WTC11 (cell line): ENCODE results near the gene KCNMA1. TPM values are rescaled to one million over a fixed set of nuclear protein-coding genes. Genes with fewer than 3 reads are reported as not detected.
A peak's percentile ranks its signal among the peaks of the same experiment; 100 is the strongest.

Experiments used
- ATAC-seq: fragments of 200-7000 bp; cut with Tn5 transposase; 2 replicates; pipeline ENCODE4 v1.10.0; 2021; ENCODE audit warnings: mild to moderate bottlenecking, moderate library complexity
- CTCF ChIA-PET: fragments of 300-600 bp; sonication (Branson Sonifier 250); formaldehyde crosslinking; loops from one replicate; lab custom pipeline; 2021; ENCODE audit warnings: antibody characterized with exemption; lab: Charles Lee
- POLR2A ChIA-PET: fragments of 350-600 bp; sonication (Branson Sonifier 250); formaldehyde crosslinking; loops from one replicate; lab custom pipeline; 2021; ENCODE audit warnings: antibody characterized with exemption; lab: Charles Lee
- DNase-seq: peaks from one replicate; pipeline ENCODE4 v3.0.0; 2021; ENCODE audit warnings: low spot score
- H3K27ac Mint-ChIP-seq: 2 replicates; pipeline ENCODE4 v1.8.0; 2021; ENCODE audit warnings: mixed read lengths
- H3K27me3 Mint-ChIP-seq: 2 replicates; pipeline ENCODE4 v1.8.0; 2021; ENCODE audit warnings: low read depth, mild to moderate bottlenecking, moderate library complexity, mixed read lengths
- H3K36me3 Mint-ChIP-seq: 2 replicates; pipeline ENCODE4 v1.8.0; 2021; ENCODE audit warnings: mixed read lengths
- H3K4me1 Mint-ChIP-seq: 2 replicates; pipeline ENCODE4 v1.8.0; 2022; ENCODE audit warnings: mixed read lengths
- H3K4me3 Mint-ChIP-seq: 2 replicates; pipeline ENCODE4 v1.8.0; 2021; ENCODE audit warnings: mild to moderate bottlenecking, moderate library complexity, mixed read lengths
- H3K9me3 Mint-ChIP-seq: 2 replicates; pipeline ENCODE4 v1.8.0; 2021; ENCODE audit warnings: mixed read lengths
- CBFB ChIP-seq: sonication (generic); formaldehyde crosslinking; IDR thresholded peaks from 2 replicates; pipeline ENCODE4 v1.8.1; 2022; ENCODE audit warnings: mild to moderate bottlenecking, low read depth, missing genetic modification reagents
- GTF2I ChIP-seq: fragments of 250-450 bp; sonication (Bioruptor Pico); conservative IDR thresholded peaks from 2 replicates; pipeline ENCODE4 v1.4.0; 2021; ENCODE audit warnings: mild to moderate bottlenecking
- IRF2 ChIP-seq: sonication (generic); formaldehyde crosslinking; IDR thresholded peaks from 2 replicates; pipeline ENCODE4 v1.8.0; 2022; ENCODE audit warnings: low read depth, missing genetic modification reagents, borderline replicate concordance
- JAZF1 ChIP-seq: fragments of 250-450 bp; sonication (Bioruptor Pico); IDR thresholded peaks from 2 replicates; pipeline ENCODE4 v1.9.0; 2021; ENCODE audit warnings: moderate library complexity, mild to moderate bottlenecking, inconsistent platforms
- NFATC4 ChIP-seq: fragments of 250-450 bp; sonication (Bioruptor Pico); IDR thresholded peaks from 2 replicates; pipeline ENCODE4 v1.9.0; 2021; ENCODE audit warnings: mild to moderate bottlenecking
- NFYB ChIP-seq: sonication (generic); formaldehyde crosslinking; conservative IDR thresholded peaks from 2 replicates; pipeline ENCODE4 v1.8.0; 2022; ENCODE audit warnings: low read depth, missing genetic modification reagents
- SMAD3 ChIP-seq: sonication (generic); formaldehyde crosslinking; IDR thresholded peaks from 2 replicates; pipeline ENCODE4 v1.8.0; 2022; ENCODE audit warnings: missing genetic modification reagents, mild to moderate bottlenecking, borderline replicate concordance
- TCF7 ChIP-seq: sonication (generic); formaldehyde crosslinking; IDR thresholded peaks from 2 replicates; pipeline ENCODE4 v1.8.0; 2022; ENCODE audit warnings: mild to moderate bottlenecking, low read depth, missing genetic modification reagents, moderate library complexity
- TEAD1 ChIP-seq: sonication (generic); formaldehyde crosslinking; IDR thresholded peaks from 2 replicates; pipeline ENCODE4 v1.8.0; 2022; ENCODE audit warnings: mild to moderate bottlenecking, missing genetic modification reagents
- TEAD4 ChIP-seq: sonication (generic); formaldehyde crosslinking; IDR thresholded peaks from 2 replicates; pipeline ENCODE4 v1.8.0; 2022; ENCODE audit warnings: mild to moderate bottlenecking, missing genetic modification reagents
- ZNF121 ChIP-seq: sonication (generic); formaldehyde crosslinking; IDR thresholded peaks from 2 replicates; pipeline ENCODE4 v1.8.0; 2023; ENCODE audit warnings: missing genetic modification reagents
- ZNF232 ChIP-seq: sonication (generic); formaldehyde crosslinking; IDR thresholded peaks from 2 replicates; pipeline ENCODE4 v1.8.0; 2022; ENCODE audit warnings: mild to moderate bottlenecking, missing genetic modification reagents
- ZNF263 ChIP-seq: sonication (generic); formaldehyde crosslinking; IDR thresholded peaks from 2 replicates; pipeline ENCODE4 v1.8.1; 2022; ENCODE audit warnings: low read depth, mild to moderate bottlenecking, moderate library complexity, missing genetic modification reagents
- ZNF396 ChIP-seq: fragments of 250-450 bp; sonication (Bioruptor Pico); IDR thresholded peaks from 2 replicates; pipeline ENCODE4 v1.8.0; 2021; ENCODE audit warnings: mild to moderate bottlenecking, moderate library complexity, borderline replicate concordance
- total RNA-seq: library from RNA; stranded (reverse); gene quantifications from 3 replicates; pipeline ENCODE4 v1.2.3, GENCODE V29; 2021
- TF ChIP-seq, protein P1 (sequence below): sonication (generic); formaldehyde crosslinking; IDR thresholded peaks from 2 replicates; pipeline ENCODE4 v1.8.1; 2023; ENCODE audit warnings: mild to moderate bottlenecking, missing genetic modification reagents
- TF ChIP-seq, protein P2 (sequence below): sonication (generic); formaldehyde crosslinking; IDR thresholded peaks from 2 replicates; pipeline ENCODE4 v1.8.1; 2023; ENCODE audit warnings: mild to moderate bottlenecking, missing genetic modification reagents, moderate library complexity
- TF ChIP-seq, protein P3 (sequence below): fragments of 250-450 bp; sonication (Bioruptor Pico); IDR thresholded peaks from 2 replicates; pipeline ENCODE4 v1.9.0; 2021; ENCODE audit warnings: mild to moderate bottlenecking, borderline replicate concordance
- TF ChIP-seq, protein P4 (sequence below): sonication (generic); formaldehyde crosslinking; IDR thresholded peaks from 2 replicates; pipeline ENCODE4 v1.8.0; 2023; ENCODE audit warnings: mild to moderate bottlenecking, missing genetic modification reagents
- TF ChIP-seq, protein P5 (sequence below): sonication (generic); formaldehyde crosslinking; IDR thresholded peaks from 2 replicates; pipeline ENCODE4 v1.8.1; 2023; ENCODE audit warnings: mild to moderate bottlenecking, missing genetic modification reagents, borderline replicate concordance

The KCNMA1 gene
- total RNA-seq, 1 experiment from 2014 or later = 7.3 TPM

DNA sequence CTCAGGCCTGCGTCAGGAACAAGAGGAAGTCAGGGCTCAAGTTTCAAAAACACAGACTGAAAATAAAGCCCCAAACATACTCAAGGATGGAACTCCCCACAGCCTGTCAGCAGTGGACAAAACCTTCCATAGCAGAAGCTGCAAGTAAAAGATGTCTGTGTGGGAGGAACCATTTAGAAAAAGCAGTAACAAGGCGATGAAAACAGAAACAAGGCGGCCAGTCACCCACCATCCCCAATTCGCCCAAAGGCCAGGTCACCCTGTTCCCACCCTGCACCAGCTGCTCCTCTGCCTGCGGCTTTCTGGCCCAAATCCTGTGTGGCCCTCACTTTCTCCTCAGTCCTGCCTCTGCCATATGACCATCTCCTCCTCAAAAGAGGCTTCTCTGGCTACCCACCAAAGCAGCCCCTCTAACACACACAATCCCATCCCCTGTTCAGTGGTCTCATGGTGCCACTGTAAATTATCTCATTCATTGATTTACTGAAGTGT lies 27.8 kb downstream of the KCNMA1 start (continued):
- TF ChIP-seq JAZF1 = no peak
- TF ChIP-seq, all 79 proteins: peak for 0

DNA sequence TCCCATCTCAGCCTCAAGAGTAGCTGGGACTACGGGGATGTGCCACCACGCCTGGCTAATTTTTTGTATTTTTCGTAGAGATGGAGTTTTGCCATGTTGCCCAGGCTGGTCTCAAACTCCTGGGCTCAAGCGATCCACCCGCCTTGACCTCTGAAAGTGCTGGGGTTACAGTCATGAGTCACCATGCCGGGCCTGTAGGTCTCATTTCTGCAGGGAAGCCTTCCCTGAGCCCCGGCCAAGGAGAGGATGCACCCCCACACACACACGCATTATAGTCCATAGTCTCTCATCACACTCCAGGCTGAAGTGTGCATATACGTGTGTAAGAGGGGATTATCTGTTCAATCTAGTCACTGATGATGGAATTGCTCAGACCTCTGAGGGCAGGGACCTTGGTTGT lies 29.3 kb downstream of the KCNMA1 start:
- Mint-ChIP-seq H3K4me1 (peaks cover 10% of the 10 kb centered on the region), H3K27me3 (no peaks in the 10 kb centered on the region; the same call in 1 of the 2 replicates), H3K9me3 (no peaks in the 10 kb centered on the region), H3K4me3 (no peak overlapping the region), H3K36me3 (no peaks in the 10 kb centered on the region), H3K27ac (no peak overlapping the region)
- TF ChIP-seq, protein P1, sequence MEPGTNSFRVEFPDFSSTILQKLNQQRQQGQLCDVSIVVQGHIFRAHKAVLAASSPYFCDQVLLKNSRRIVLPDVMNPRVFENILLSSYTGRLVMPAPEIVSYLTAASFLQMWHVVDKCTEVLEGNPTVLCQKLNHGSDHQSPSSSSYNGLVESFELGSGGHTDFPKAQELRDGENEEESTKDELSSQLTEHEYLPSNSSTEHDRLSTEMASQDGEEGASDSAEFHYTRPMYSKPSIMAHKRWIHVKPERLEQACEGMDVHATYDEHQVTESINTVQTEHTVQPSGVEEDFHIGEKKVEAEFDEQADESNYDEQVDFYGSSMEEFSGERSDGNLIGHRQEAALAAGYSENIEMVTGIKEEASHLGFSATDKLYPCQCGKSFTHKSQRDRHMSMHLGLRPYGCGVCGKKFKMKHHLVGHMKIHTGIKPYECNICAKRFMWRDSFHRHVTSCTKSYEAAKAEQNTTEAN = no peak
- TF ChIP-seq GTF2I = no peak
- TF ChIP-seq, protein P2, sequence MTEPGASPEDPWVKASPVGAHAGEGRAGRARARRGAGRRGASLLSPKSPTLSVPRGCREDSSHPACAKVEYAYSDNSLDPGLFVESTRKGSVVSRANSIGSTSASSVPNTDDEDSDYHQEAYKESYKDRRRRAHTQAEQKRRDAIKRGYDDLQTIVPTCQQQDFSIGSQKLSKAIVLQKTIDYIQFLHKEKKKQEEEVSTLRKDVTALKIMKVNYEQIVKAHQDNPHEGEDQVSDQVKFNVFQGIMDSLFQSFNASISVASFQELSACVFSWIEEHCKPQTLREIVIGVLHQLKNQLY (CRISPR knock-in tag) = no peak
- POLR2A ChIA-PET = no interaction called here
- ATAC-seq (no peak), DNase-seq (no peak)
- CTCF ChIA-PET = no interaction called here

DNA sequence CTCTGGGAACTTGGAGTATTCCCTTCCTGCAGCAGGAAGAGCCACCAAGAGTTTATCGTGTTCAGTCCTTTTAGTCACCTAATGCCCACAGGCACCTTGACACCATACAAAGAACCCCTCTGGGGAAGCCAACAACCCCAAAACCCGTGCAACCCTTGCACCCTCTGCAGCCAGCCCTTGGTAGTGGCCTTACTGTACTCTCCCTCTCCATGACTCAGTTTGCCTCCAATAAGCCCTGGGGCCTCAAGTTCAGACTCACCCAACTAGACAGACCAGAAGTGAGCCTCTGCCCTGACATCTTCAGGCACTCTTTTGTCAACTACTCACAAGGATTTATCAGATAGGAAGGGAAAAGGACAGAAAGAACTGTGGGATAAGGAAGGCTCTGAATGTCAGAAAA lies 30.9 kb downstream of the KCNMA1 start:
- no peak for TF ChIP-seq ZNF121 (CRISPR knock-in tag)
- no peak for TF ChIP-seq TEAD4 (CRISPR knock-in tag)
- TF ChIP-seq SMAD3 (CRISPR knock-in tag) = no peak
- no peak for TF ChIP-seq IRF2
- TF ChIP-seq, protein P3, sequence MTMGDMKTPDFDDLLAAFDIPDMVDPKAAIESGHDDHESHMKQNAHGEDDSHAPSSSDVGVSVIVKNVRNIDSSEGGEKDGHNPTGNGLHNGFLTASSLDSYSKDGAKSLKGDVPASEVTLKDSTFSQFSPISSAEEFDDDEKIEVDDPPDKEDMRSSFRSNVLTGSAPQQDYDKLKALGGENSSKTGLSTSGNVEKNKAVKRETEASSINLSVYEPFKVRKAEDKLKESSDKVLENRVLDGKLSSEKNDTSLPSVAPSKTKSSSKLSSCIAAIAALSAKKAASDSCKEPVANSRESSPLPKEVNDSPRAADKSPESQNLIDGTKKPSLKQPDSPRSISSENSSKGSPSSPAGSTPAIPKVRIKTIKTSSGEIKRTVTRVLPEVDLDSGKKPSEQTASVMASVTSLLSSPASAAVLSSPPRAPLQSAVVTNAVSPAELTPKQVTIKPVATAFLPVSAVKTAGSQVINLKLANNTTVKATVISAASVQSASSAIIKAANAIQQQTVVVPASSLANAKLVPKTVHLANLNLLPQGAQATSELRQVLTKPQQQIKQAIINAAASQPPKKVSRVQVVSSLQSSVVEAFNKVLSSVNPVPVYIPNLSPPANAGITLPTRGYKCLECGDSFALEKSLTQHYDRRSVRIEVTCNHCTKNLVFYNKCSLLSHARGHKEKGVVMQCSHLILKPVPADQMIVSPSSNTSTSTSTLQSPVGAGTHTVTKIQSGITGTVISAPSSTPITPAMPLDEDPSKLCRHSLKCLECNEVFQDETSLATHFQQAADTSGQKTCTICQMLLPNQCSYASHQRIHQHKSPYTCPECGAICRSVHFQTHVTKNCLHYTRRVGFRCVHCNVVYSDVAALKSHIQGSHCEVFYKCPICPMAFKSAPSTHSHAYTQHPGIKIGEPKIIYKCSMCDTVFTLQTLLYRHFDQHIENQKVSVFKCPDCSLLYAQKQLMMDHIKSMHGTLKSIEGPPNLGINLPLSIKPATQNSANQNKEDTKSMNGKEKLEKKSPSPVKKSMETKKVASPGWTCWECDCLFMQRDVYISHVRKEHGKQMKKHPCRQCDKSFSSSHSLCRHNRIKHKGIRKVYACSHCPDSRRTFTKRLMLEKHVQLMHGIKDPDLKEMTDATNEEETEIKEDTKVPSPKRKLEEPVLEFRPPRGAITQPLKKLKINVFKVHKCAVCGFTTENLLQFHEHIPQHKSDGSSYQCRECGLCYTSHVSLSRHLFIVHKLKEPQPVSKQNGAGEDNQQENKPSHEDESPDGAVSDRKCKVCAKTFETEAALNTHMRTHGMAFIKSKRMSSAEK = no peak
- TF ChIP-seq CBFB (CRISPR knock-in tag) = no peak
- no peak for TF ChIP-seq JAZF1
- no peak for TF ChIP-seq NFATC4 (CRISPR knock-in tag)
- TF ChIP-seq ZNF232 (CRISPR knock-in tag) = no peak
- TF ChIP-seq TEAD1 (CRISPR knock-in tag) = no peak
- TF ChIP-seq ZNF396 (CRISPR knock-in tag) = no peak
- ChIA-PET CTCF (no interaction called here), POLR2A (no interaction called here)
- Mint-ChIP-seq H3K27me3 (no peaks in the 10 kb centered on the region; the same call in 1 of the 2 replicates), H3K36me3 (no peaks in the 10 kb centered on the region), H3K9me3 (no peaks in the 10 kb centered on the region), H3K4me3 (no peak overlapping the region), H3K4me1 (peaks cover 16% of the 10 kb centered on the region), H3K27ac (no peak overlapping the region)
- DNase-seq (no peak), ATAC-seq (no peak)

DNA sequence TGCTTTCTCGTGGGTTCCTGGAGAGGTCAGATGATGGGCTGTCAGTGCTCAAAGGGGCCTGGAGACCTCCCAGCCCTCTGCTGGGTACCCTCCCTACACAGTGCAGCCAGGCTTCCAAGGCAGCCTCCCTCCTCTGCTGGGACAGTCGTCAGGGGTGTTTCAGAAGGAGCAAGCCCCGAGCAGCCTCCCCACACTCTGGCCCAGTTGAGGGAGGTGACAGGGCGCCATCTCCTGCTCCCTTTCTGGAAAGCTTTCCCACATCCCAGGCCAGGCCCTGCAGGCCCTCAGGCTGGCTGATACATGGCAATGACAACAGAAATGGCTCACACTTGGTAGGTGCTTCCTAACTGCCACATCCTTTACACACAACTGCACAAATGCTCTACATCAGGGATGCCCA lies 32.1 kb downstream of the KCNMA1 start:
- no peak overlapping the region for H3K4me3 Mint-ChIP-seq
- ChIA-PET CTCF (interaction anchor here (0.6 to 2.0 kb wide), 16 partner anchors 15 to 437 kb away, joined by 3 to 15 read pairs (median 3); no protein-coding TSS in a partner anchor), POLR2A (no interaction called here)
- peak; percentile 69 for ATAC-seq
- H3K36me3 Mint-ChIP-seq = no peaks in the 10 kb centered on the region
- no peaks in the 10 kb centered on the region for H3K9me3 Mint-ChIP-seq
- peak; percentile 55 for DNase-seq
- H3K4me1 Mint-ChIP-seq = peaks cover 21% of the 10 kb centered on the region
- no peaks in the 10 kb centered on the region for H3K27me3 Mint-ChIP-seq
- H3K27ac Mint-ChIP-seq = 0 out of 2 replicates have a peak overlapping the region, but pooled peaks have one; percentile 29
- TF ChIP-seq, protein P4, sequence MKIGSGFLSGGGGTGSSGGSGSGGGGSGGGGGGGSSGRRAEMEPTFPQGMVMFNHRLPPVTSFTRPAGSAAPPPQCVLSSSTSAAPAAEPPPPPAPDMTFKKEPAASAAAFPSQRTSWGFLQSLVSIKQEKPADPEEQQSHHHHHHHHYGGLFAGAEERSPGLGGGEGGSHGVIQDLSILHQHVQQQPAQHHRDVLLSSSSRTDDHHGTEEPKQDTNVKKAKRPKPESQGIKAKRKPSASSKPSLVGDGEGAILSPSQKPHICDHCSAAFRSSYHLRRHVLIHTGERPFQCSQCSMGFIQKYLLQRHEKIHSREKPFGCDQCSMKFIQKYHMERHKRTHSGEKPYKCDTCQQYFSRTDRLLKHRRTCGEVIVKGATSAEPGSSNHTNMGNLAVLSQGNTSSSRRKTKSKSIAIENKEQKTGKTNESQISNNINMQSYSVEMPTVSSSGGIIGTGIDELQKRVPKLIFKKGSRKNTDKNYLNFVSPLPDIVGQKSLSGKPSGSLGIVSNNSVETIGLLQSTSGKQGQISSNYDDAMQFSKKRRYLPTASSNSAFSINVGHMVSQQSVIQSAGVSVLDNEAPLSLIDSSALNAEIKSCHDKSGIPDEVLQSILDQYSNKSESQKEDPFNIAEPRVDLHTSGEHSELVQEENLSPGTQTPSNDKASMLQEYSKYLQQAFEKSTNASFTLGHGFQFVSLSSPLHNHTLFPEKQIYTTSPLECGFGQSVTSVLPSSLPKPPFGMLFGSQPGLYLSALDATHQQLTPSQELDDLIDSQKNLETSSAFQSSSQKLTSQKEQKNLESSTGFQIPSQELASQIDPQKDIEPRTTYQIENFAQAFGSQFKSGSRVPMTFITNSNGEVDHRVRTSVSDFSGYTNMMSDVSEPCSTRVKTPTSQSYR = no peak
- no peak for TF ChIP-seq ZNF232 (CRISPR knock-in tag)
- no peak for TF ChIP-seq ZNF263 (CRISPR knock-in tag)
- TF ChIP-seq, protein P5, sequence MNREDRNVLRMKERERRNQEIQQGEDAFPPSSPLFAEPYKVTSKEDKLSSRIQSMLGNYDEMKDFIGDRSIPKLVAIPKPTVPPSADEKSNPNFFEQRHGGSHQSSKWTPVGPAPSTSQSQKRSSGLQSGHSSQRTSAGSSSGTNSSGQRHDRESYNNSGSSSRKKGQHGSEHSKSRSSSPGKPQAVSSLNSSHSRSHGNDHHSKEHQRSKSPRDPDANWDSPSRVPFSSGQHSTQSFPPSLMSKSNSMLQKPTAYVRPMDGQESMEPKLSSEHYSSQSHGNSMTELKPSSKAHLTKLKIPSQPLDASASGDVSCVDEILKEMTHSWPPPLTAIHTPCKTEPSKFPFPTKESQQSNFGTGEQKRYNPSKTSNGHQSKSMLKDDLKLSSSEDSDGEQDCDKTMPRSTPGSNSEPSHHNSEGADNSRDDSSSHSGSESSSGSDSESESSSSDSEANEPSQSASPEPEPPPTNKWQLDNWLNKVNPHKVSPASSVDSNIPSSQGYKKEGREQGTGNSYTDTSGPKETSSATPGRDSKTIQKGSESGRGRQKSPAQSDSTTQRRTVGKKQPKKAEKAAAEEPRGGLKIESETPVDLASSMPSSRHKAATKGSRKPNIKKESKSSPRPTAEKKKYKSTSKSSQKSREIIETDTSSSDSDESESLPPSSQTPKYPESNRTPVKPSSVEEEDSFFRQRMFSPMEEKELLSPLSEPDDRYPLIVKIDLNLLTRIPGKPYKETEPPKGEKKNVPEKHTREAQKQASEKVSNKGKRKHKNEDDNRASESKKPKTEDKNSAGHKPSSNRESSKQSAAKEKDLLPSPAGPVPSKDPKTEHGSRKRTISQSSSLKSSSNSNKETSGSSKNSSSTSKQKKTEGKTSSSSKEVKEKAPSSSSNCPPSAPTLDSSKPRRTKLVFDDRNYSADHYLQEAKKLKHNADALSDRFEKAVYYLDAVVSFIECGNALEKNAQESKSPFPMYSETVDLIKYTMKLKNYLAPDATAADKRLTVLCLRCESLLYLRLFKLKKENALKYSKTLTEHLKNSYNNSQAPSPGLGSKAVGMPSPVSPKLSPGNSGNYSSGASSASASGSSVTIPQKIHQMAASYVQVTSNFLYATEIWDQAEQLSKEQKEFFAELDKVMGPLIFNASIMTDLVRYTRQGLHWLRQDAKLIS (CRISPR knock-in tag) = no peak
- TF ChIP-seq IRF2 = no peak
- no peak for TF ChIP-seq TCF7 (CRISPR knock-in tag)
- TF ChIP-seq NFYB = no peak
